ENCODE measurements around the gene ACOT13.
"Not testable (repeated sequence)": the region's sequence is repeated elsewhere in the genome, so short reads cannot be mapped to it uniquely, and the experiment has no call there.

ACOT13 gene

DNA sequence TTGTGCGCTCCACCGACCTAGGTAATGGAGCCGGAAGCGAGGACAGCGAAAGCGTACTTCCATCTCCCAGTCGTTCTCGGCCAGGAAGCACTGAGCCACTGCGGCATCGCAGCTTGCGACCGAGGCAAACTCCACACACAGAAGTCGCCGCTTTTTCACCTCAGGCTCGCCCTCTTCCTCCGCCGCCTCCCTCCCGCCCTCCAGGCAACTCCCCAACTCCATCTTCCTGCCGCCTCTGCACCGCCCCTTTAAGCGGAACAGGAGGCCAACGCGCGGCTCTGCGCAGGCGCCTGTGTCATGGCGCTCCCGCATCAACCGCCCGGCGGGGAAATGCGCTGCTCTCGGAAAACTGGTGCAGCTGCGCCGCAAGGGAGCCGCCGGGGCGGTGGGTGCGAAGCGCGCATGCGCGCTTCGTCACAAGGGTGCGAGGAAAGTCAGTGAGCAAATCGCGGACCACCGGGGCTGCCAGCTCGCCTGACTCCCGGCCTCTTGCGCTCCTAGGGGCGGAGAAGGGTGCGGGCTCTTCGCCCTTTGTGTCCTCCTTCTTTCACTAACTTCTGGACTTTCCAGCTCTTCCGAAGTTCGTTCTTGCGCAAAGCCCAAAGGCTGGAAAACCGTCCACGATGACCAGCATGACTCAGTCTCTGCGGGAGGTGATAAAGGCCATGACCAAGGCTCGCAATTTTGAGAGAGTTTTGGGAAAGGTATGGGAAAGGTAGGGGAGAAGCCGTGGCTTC, at the start of gene ACOT13, which contains the start of gene TDP2:
Gene ACOT13 (plus strand): TSS at position 437 of the 737 bp plus-strand sequence. CDS start 187 bp downstream, at position 624.
Gene TDP2 (minus strand): TSS at position 259 of the 737 bp plus-strand sequence. CDS start 37 bp downstream, at position 222.
- DNase-seq (ENCODE audit: low spot score) = peak; percentile 89

DNA sequence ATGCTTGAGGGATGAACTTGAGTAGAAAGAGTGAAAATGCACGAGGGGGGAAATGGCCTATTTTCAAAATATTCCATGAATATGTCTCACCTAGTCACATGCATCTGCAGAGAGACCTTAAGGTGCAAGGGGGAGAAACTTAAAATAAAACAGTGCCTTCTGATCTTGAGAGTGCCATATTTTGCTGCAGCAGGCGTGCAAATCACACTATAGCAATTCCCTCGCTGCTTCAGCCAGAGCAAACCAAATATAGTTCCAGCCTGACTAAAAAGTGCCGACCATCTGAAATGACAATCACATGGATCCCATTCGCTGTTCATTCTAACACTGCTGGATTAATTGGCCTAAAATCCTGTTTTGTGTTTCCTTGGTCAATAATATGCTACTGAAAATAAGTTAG, 47.2 kb upstream of the ACOT13 start:
- no peak for DNase-seq (ENCODE audit: low spot score)

DNA sequence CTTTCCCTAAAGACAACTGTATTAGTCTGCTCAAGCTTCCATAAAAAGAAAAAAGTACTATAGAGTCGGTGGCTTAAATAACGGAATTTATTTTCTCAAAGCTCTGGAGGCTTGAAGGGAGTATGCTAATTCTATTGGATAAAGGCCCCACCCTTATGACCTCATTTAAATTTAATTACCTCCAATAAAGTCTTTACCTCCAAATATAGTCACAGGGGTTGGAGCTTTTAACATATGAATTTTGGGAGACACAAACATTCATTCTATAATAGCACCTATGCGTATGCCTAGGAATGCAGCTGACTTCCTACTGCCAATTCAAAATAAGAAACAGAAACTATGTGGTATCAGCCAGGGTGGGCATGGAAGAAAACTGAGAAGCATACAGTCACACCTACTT, 46.2 kb upstream of the ACOT13 start:
- no peak for DNase-seq (ENCODE audit: low spot score)

DNA sequence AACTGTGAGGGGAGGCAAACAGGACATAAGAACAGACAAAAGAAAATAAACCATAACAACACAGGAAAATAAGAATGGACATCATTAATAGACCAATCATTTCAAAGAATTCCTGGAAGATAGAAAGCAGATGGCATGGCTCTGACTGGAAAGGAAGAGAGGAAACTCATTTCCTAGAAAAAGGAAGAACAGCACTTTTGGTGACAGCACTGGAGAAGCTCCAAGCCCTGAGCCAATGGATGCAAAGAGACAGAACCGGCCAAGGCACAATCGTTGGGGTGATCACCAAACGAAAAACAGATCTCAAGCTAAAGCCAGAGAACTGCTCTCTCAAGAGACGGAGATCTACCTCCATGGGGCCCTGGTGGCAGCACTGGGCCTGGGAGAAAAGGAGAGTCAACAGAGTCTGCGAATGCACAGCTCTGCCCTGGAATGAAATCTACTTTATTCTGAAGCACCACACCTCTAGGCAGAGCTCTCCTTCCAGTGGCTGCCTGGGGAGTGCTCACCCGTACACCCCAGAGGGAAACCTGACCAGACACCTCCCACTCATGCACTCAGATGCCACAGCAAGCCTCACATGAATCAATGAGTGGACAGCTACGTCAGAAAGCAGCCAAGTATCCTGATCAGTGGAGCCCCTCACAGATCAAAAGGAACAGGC, 45.1 kb upstream of the ACOT13 start:
- DNase-seq (ENCODE audit: low spot score) = no peak

DNA sequence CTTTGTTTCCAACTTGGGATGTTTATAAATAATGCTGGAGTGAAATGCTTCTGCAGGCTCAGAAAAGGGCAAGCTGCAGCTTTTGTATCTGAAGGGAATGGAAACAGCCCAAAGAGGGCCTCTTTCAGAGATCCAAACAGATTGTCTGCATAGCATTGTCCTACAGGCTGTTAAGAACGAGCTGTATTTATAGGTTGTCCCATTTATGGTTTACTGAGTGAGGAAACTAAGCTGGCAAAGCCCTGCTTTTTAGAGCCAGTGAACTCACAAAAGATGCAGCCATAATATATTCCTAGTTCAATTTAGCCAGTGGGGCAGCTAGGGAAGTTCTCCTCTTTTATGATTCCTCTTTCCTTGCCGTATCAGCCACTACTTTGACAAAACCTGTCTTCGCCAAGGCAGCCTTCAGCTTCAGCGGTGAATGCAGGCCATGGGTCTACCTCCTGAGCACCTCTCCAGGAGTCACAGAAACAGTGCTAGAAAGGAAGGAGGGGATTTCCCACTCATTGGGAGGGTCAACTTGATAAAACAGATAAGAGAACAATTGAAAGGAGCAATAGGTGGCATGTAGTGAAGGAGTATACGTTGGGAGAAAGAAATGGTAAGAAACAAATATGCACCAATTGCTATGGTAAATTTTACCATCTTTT, 35.9 kb upstream of the ACOT13 start:
- no peak for DNase-seq (ENCODE audit: low spot score)

DNA sequence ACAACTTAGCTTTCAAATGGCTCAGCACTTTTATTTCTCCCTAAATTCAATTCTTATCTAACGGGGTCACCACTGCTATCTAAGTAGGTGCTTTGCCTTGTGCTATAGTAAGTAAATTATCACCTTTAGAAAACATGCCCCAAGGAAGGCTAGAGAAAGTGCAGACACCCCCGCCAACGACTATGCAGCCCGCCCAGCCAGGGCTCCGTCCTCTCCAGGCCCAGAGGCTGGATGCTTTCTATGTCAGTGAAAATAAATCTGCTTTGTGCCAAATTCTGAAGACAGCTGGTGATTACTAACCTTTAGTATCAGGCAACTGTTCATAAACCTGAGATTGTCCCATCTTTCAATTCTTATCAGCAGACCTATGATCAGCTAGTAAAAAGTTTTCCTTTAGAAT, 35.2 kb upstream of the ACOT13 start:
- no peak for DNase-seq (ENCODE audit: low spot score)

DNA sequence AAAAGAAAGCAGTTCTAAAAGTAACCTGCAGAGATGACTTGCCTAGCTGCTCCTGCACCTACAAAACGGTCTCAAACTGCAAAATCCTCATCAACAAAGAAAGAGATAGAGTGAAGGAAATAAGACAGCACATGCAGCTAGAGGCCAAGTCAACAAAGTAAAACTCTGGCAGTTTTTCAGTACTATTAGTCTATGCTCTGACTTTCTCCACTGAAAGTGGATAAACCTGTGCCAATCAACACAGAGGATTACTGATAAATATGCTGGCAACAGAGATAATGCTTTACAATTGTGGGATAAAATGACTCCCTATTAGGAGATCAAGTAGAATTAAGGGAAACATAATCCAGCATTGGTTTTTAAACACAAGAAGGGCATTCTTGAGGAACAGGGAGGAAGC, 34.3 kb upstream of the ACOT13 start:
- no peak for DNase-seq (ENCODE audit: low spot score)

DNA sequence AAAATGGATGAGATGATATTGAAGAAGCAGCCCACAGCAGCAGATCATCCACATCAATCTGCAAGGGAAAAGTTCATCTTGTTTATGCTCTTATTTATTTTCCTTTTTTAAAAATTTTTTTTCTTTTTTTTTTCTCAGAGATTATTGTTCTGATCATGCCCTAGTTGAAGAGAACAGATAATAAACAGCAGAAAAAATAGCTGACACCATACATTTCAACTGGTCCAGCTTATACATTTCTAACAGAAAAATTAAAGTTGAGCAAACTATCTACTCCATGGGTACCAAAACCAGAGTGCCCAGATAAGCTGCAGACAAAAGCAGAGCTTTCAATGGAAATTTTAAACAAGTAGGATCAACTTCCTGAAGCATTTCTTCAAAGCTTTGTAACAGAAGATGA, 30.2 kb upstream of the ACOT13 start:
- no peak for DNase-seq (ENCODE audit: low spot score)

DNA sequence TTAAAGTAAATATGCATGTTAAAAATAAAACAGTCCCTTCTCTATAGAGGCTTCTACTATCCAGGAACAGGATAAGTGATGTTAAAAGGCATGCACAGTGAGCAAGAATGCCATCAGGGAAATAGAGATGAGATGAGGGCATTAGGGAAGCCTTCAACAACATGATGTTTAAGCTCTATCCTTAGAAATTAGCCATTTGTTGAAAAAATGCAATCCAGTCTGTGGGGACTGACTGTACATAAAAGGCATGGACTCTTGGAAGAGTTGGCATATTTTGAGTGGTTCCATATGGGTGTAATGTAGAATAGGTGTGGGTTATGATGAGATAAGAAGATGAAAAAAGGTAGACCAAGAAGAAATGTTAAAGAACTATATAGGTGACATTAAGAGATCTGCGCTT, 26.7 kb upstream of the ACOT13 start:
- no peak for DNase-seq (ENCODE audit: low spot score)

DNA sequence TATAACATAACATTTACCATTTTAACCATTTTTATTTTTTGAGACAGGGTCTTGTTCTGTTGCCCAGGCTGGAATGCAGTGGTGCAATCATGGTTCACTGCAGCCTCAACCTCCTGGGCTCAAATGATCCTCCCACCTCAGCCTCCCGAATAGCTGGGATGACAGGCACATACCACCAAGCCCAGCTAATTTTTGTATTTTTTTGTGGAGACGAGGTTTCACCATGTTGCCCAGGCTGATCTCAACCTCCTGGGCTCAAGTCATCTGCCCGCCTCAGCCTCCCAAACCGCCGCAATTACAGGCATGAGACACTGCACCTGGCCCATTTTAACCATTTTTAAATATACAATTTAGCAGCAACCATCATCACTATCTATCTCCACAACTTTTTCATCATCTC, 26.2 kb upstream of the ACOT13 start:
- not testable (repeated sequence) for DNase-seq (ENCODE audit: low spot score)

DNA sequence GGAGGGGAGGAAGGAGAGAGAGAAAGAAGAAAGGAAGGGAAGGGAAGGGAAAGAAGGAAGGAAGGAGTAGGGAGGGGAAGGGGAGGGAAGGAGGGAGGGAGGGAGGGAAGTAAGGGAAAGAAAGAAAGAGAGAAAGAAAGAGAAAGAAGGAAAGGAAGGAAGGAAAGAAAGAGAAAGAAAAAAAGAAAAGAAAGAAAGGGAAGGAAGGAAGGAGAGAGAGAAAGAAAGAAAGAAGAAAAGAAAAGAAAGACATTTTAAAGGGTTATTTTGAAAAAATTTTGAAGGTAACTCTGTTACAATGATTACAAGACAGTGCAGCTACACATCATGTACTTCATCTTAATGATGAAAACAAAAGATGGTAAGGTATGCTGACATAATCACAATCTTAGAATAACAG, 24.8 kb upstream of the ACOT13 start:
- no peak for DNase-seq (ENCODE audit: low spot score)

DNA sequence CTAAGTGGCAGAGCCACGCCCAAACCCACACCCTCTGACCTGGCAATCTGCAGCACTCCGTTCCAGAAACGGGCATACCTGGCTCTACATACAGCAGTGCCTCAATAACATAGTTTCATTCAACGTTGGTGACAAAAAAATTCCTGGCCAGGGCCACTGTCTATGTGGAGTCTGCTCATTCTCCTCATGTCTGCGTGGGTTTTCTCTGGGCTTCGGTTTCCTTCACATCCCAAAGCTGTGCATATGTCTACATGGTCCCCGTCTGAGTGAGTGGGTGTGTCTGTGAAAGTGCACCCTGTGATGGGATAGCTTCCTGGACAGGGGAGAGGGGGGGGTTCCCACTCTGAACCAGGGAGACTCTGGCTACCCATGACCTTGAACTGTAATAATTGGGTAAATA, 23.0 kb upstream of the ACOT13 start:
- DNase-seq (ENCODE audit: low spot score) = peak; percentile 23

DNA sequence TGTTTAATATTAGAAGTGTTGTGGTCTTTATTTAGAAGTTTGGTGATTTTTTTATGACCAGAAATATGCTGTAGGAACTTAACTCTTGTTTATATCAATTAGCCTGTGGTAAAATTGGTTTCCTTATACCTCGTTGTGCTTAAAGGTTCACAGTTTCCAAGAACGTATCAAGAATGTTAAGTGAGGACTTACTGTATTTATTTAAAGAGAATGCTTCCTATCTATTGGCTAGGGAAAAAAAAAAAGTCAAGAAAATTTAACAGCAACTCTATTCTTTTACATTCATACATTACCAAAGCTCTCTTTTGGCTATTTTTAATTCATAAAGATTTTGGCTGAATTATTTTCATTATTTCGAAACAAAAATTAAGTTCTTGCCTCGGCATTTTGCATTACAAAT, 22.5 kb upstream of the ACOT13 start:
- no peak for DNase-seq (ENCODE audit: low spot score)

DNA sequence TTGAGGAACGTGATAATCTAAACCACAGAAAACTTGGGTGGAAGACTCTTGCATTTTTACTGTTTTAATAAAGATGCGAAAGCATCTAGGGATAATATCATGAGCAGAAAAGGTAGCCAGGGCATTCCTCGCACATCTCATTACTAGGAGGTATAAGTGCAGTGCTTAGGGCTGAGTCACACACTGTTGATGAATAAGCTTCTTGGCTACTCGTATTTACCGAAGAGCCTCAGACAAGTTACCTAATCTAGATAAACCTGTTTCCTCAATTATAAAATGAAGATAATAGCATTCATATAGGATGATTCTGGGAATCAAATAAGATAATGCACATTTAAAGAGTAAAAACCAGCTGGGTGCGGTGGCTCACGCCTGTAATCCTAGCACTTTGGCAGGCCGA, 20.1 kb upstream of the ACOT13 start:
- DNase-seq (ENCODE audit: low spot score) = no peak

DNA sequence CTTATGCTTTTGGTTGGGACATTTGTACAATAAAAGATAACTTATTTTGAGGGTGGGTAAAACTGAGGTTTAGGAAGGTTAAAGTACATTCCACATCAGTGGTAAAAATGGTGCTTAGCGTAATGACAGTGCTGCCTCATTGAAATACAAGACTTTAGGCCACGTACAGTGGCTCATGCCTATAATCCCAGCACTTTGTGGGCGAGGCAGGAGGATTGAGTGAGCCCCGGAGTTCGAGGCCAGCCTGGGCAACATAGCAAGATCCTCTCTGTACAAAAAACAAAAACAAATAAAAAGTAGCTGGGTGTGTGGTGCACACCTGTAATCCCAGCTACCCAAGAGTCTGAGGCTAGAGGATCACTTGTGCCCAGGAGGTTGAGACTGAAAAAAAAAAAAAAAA, 18.6 kb upstream of the ACOT13 start:
- DNase-seq (ENCODE audit: low spot score) = no peak

DNA sequence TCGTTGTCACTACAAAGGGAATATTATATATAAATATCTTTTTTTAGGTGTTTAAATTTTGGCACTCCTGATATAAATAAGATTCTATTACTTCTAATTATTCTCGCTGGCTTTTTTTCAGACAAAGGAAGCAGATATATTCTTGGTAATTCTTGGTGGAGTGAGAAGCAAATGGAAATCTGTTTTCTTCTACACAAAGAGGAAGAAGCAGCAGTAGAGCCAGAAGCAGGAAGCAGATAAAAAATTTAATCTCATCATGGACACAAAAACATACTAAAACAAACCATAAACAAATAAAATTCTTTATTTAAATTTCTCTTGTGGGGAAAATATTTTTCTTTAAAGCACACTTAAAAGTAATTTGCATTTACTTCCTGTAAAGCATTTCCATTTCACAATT, 17.2 kb upstream of the ACOT13 start:
- no peak for DNase-seq (ENCODE audit: low spot score)

DNA sequence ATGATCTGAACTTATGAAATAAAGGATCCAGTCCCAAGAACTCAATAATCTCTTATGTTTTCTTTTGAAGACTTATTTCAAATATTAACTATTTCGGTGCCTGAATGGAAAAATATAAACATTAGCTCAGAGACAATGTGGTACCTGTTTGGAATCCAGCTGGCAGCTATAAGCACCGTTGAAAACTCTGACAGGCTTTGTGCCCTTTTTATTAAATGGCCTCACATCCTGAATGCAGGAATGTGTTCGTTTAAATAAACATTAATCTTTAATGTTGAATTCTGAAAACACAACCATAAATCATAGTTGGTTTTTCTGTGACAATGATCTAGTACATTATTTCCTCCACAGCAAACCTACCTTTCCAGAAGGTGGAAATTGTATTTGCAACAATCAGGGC, 16.5 kb upstream of the ACOT13 start:
- DNase-seq (ENCODE audit: low spot score) = no peak

DNA sequence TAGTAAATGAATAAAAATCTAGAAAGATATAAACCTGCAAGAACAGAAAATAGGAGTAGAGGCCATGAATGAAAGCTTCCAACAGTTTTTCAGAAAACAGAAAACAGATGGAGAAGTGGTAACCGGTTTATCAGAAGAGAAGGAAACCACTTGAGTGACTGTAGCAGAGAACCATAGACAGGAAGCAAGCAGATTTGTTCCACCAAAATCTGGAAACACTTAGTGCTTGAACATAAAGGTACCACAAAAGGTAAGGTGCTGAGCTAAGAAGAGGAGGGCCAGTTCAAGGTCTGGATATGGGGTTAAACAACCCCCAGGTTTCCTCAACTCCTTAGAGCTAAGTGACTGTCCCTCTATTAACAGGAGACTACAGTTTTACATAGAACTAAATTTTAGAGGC, 11.7 kb upstream of the ACOT13 start:
- DNase-seq (ENCODE audit: low spot score) = no peak

DNA sequence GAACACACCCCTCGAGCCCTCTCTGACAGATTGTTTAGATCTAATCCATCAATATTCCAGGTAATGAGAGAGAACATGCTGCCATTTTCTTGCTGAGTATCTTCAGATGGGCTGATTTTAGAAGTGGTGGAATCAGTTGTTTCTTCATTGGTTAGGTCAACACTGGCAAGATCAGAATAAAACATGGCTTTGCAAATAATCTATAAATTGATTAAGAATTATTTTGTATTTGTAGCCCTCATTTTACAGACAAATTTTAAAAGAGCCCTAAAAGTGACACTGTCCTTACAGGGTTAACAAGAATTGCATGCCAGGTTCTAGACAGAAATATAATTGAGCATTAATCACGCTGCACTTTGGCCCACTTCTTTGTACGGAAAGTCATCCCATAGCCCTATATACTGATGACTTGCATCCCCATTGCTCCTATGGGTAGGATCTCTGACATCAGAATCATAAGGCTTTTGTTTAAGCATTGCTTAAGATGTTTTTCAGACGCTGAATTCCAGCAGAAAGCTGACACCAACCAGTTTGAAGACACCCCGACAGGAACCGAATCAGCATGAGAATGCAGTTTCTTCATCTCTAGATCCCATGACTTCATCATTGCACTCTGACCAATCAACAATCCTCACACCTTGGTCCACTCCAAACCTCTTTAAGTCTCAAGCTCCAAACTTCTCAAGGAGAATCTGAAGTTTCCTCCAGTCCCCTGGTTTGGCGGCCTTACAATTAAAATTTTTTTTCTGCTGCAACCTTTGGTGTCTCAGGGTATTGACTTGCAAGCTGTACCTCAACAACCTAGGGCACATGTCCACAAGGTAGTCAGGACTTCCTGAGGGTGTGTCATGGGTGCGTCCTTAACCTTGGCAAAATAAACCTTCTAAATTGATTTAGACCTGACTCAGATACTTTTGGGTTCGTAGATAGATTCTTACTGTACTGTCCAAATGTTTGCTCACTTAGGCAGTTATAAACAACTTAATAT, 8.0 kb upstream of the ACOT13 start:
- no peak for DNase-seq (ENCODE audit: low spot score)

DNA sequence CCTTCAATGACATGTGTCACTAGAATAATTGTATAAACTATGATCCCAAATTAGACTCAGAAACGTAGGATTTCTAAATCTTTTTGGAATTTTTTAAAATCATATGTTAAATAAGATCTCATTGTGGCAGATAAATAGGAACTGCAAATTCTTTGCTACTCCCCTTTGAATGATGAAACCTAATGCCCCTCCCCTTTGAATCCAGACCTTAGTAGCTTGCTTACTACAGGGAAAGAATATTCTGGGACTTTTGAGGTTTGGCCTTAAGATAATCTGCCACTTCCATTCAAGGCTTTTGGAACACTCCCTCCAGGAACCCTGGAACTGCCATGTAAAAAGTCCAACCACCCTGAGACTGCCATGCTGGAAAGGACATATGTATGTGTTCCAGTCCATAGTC, 7.3 kb upstream of the ACOT13 start:
- DNase-seq (ENCODE audit: low spot score) = no peak

DNA sequence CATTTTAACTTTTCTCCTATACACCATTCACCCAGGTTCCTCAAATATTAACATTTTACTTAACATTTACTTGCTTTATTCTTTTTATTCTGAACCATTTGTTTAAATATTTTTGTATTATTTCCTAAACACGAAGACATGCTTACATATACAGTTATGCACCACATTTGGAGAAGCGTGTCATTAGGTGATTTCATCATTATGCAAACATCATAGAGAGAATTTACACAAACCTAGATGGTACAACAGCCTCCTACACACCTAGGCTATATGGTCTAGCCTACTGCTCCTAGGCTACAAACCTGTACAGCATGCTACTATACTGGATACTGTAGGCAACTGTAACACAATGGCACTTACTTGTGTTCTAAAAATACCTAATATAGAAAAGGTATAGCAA, 6.8 kb upstream of the ACOT13 start:
- DNase-seq (ENCODE audit: low spot score) = no peak

DNA sequence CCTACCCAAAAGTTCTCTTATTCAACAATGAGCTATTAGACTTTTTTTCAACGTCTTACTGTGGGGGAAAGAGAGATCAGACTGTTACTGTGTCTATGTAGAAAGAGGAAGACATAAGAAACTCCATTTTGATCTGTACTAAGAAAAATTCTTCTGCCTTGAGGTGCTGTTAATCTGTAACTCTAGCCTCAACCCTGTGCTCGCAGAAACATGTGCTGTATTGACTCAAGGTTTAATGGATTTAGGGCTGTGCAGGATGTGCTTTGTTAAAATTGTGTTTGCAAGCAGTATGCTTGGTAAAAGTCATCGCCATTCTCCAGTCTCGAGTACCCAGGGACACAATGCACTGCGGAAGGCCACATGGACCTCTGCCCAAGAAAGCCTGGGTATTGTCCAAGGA, 5.1 kb upstream of the ACOT13 start:
- DNase-seq (ENCODE audit: low spot score) = not testable (repeated sequence)

Data from SW480 (cell line).